Retinal pigment epithelial cell (primary cell): ENCODE data around the gene CPA2.
"Not testable (repeated sequence)": the region's sequence is repeated elsewhere in the genome, so short reads cannot be mapped to it uniquely, and the experiment has no call there.

Experiments
- DNase-seq: peaks from one replicate; pipeline ENCODE4 v3.0.0-alpha.2; 2010; ENCODE audit warnings: low read depth
- H3K4me3 ChIP-seq: 2 replicates; pipeline ENCODE4 v1.5.1; 2011; ENCODE audit warnings: mild to moderate bottlenecking, low read length, control low read depth, moderate library complexity
- CTCF ChIP-seq: conservative IDR thresholded peaks from 2 replicates; pipeline ENCODE4 v1.5.1; 2011; ENCODE audit warnings: low read depth, low read length, control low read depth, inconsistent platforms

Gene CPA2

GRCh38 chr7:130314305-130314704 lies 47.6 kb downstream of the CPA2 start:
- TF ChIP-seq CTCF, result no peak
- no peak overlapping the region for H3K4me3 ChIP-seq
- no peak for DNase-seq

GRCh38 chr7:130319541-130319940 lies 52.9 kb downstream of the CPA2 start:
- no peak for TF ChIP-seq CTCF
- H3K4me3 ChIP-seq, result no peak overlapping the region
- DNase-seq, result no peak

GRCh38 chr7:130321542-130322229 lies 55.0 kb downstream of the CPA2 start:
- DNase-seq, H3K4me3 ChIP-seq: not testable (repeated sequence)

- no peak for TF ChIP-seq CTCF
- DNase-seq, result no peak
- H3K4me3 ChIP-seq, result no peak overlapping the region
Observed at GRCh38 chr7:130322615-130323014, 56.0 kb downstream of the CPA2 start.

GRCh38 chr7:130324306-130324943 lies 57.8 kb downstream of the CPA2 start:
- no peak overlapping the region for H3K4me3 ChIP-seq
- DNase-seq, result no peak
- TF ChIP-seq CTCF, result no peak

GRCh38 chr7:130329681-130330080 lies 63.0 kb downstream of the CPA2 start:
- TF ChIP-seq CTCF, result no peak
- no peak overlapping the region for H3K4me3 ChIP-seq
- DNase-seq, result no peak

- no peak for TF ChIP-seq CTCF
- no peak overlapping the region for H3K4me3 ChIP-seq
- no peak for DNase-seq
Observed at GRCh38 chr7:130332259-130333053, 65.8 kb downstream of the CPA2 start.
